ENCODE data around the gene USP9Y. TPM values are rescaled to one million over a fixed set of nuclear protein-coding genes. Genes with fewer than 3 reads are reported as not detected.
"Not testable (repeated sequence)": the region's sequence is repeated elsewhere in the genome, so short reads cannot be mapped to it uniquely, and the experiment has no call there.

USP9Y gene, protein sequence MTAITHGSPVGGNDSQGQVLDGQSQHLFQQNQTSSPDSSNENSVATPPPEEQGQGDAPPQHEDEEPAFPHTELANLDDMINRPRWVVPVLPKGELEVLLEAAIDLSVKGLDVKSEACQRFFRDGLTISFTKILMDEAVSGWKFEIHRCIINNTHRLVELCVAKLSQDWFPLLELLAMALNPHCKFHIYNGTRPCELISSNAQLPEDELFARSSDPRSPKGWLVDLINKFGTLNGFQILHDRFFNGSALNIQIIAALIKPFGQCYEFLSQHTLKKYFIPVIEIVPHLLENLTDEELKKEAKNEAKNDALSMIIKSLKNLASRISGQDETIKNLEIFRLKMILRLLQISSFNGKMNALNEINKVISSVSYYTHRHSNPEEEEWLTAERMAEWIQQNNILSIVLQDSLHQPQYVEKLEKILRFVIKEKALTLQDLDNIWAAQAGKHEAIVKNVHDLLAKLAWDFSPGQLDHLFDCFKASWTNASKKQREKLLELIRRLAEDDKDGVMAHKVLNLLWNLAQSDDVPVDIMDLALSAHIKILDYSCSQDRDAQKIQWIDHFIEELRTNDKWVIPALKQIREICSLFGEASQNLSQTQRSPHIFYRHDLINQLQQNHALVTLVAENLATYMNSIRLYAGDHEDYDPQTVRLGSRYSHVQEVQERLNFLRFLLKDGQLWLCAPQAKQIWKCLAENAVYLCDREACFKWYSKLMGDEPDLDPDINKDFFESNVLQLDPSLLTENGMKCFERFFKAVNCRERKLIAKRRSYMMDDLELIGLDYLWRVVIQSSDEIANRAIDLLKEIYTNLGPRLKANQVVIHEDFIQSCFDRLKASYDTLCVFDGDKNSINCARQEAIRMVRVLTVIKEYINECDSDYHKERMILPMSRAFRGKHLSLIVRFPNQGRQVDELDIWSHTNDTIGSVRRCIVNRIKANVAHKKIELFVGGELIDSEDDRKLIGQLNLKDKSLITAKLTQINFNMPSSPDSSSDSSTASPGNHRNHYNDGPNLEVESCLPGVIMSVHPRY (N-terminal part only)
- total RNA-seq (2014; rRNA removed; shearing (Covaris generic)), result 1.2 and 1.6 TPM in 2 replicates

DNA sequence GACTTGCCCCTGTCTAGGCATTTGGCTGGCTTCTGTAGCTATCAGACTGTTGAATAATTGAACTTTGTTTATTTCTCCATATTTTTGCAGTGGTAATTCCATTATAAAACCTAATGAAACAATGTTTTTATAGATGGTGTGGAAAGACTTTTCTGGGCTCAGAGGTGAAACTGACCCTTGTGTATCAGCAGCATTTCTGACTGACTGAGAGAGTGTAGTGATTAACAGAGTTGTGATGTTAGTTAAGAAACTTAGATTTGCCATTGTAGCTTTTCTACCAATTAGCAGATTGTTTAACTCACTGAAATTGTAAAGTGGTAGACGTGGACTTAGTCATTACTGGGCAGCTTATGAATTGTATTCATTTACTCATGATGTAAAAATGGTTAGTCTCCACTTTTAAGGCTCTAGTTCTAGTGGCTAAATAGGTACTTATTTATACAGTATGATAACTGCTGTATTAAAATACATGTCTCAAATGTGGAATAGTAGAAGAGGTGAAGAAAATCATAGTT is at the start of gene USP9Y:
USP9Y (plus strand) TSS at position 51 of the 515 bp plus-strand sequence. CDS start 8,217 bp downstream, outside the sequence.
- DNase-seq (ENCODE audit: low read depth), result no peak

- peak; percentile 53 for DNase-seq (ENCODE audit: low read depth)
Observed at GRCh38 chrY:12651621-12652036, 49.4 kb upstream of the USP9Y start.

GRCh38 chrY:12661745-12662681 is 39.0 kb upstream of the USP9Y start:
- peak; percentile 16 for DNase-seq (ENCODE audit: low read depth)

DNA sequence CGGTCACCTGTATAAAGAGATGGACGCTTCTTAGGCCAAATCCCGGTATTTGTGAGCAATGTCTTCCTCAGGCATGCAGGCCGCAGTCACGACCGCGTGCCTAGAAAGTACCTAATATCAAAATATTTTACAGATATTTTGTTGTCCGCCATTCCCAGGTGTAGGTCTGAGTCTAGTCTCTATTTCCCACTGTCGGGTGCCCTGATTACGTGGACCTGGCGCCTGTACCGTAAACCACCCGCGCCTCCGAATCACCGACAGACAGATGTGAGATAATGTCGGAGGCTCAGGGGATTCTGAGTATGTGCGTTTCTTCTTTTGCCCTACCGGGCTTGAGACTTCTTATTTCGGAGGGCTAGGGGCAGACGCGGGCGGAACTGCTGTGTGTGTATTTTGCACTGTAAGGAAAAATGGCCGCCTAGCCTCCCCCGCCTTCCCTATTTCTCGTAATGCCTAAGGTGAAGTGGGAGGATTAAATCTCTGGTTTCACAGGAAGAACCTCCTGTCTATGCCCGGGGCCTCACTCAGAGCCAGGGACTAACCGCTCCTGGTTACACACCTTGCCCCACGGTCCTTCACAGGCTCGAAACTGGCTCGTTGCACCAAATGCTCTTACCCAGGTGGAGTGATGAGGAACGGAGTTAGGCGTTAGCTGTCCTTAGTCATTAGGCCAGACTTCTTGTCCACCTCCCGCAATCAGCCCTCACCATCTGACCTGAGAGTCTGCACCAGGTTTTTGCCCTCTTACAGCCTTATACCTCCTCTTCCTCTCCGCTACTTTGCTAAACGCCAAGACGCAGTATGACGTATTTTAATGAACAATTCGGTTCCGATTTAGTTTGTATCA is 38.1 kb upstream of the USP9Y start:
- DNase-seq (ENCODE audit: low read depth), result peak; percentile 5

GRCh38 chrY:12663845-12664244 is 37.2 kb upstream of the USP9Y start:
- not testable (repeated sequence) for DNase-seq (ENCODE audit: low read depth)

GRCh38 chrY:12678111-12678510 is 22.9 kb upstream of the USP9Y start:
- DNase-seq (ENCODE audit: low read depth), result no peak

DNA sequence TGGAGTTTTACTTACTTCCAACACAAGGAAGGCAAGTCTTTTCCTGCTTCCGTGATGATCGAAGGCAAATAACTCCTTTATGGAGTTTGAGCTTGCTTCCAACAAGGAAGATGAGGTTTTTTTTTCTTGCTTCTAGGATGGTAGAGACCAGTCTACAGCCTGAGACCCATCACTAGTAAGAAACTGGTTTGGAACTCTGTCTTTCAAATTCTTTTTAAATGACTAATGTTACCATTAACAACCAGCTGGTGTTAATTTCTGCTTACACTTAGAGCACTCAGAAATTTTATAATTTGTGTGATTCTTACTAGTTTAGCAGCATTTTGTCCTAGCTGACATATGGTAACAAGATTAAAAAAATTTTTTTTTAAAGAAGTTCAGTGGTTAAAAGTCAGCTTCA is 19.5 kb upstream of the USP9Y start:
- no peak for DNase-seq (ENCODE audit: low read depth)

- peak; percentile 2 for DNase-seq (ENCODE audit: low read depth)
Observed at GRCh38 chrY:12688337-12688736, 12.7 kb upstream of the USP9Y start.

DNA sequence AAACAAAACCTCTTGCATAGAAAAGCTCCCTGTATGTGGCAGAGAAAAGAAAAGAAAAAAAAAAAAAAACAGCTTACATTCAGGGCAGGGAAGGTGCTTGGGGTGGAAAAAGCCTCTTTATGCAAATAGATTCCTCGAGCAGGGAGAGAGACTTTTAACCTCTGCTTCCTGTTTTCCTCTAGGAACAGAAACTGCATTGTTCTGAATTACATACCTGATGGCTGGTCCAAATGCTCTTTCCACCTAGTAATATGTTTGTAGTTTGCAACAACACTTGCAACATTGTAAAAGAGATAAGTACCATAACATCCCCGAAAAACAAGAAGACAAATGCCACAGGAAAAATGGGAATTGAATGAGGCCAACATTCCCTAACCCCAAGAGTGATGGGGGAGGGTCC is 944 bp upstream of the USP9Y start:
- no peak for DNase-seq (ENCODE audit: low read depth)

GRCh38 chrY:12702174-12702573 is 1.1 kb downstream of the USP9Y start:
- DNase-seq (ENCODE audit: low read depth), result peak; percentile 12

DNA sequence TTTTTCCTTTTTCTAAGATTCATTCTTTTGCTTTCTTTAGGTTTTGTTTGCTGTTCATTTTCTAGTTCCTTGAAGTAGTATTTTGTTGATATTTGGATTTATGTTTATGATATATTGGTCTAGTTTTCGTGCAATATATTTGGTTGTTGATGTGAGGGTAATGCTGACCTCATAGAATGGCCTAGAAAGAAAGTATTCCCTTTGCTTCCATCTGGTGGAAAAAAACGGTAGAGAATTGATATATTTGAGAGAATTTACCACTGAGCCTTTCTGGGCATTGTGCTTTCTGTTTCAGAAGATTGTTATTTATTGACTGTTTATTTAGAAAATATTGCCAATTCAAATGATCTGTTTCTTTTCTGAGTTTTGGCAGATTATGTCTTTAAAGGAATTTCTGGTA is 9.4 kb downstream of the USP9Y start:
- DNase-seq (ENCODE audit: low read depth), result no peak

DNA sequence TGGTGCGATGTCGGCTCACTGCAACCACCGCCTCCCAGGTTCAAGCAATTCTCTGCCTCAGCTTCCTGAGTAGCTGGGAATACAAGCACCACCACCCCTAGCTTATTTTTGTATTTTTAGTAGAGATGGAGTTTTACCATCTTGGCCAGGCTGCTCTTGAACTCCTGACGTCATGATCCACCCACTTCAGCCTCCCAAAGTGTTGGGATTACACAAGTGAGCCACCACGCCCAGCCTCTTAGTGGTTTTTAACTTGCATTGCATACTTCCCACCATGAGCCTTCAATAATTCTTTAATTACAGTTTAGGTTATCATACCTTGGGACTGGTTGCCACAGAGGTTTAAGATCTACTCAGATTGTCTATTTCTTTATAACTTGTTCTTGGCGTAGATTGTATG is 14.3 kb downstream of the USP9Y start:
- no peak for DNase-seq (ENCODE audit: low read depth)

GRCh38 chrY:12729746-12730145 is 28.7 kb downstream of the USP9Y start:
- DNase-seq (ENCODE audit: low read depth), result no peak

DNA sequence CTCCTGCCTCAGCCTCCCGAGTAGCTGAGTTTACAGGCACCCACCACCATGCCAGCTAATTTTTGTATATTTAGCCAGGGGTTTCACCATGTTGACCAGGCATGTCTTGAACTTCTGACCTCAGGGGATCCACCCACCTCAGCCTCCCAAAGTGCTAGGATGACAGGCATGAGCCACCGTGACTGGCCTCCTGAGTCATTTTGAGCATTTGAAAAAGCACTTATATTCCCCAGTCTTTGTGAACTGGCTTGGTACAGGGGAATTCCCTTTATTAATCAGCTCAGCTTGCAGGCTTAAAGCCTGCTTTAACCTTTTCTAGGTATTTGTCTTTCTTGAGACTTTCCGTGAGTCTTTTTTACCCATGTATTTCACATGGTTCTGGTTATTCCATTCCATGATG is 32.6 kb downstream of the USP9Y start:
- DNase-seq (ENCODE audit: low read depth), result peak; percentile 27

DNA sequence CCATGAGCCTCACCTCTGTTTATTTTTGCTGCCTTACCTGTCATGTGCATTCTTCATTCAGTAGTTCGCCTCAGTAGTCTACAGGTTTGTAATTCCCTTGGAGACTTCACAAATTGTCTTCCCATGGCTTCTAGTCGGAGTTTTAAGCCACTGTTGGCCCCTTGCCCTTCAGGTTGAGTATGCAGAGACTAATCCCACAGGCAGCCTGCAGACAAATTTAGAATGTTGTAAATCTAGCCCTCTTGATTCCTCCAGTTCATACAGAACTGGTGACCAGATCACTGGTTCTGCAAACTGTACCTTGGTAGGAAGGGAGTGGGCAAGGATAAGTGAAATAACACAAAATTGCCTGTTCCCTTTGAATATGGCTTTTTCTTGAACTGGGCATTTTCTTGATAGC is 33.0 kb downstream of the USP9Y start:
- DNase-seq (ENCODE audit: low read depth), result peak; percentile 5

DNA sequence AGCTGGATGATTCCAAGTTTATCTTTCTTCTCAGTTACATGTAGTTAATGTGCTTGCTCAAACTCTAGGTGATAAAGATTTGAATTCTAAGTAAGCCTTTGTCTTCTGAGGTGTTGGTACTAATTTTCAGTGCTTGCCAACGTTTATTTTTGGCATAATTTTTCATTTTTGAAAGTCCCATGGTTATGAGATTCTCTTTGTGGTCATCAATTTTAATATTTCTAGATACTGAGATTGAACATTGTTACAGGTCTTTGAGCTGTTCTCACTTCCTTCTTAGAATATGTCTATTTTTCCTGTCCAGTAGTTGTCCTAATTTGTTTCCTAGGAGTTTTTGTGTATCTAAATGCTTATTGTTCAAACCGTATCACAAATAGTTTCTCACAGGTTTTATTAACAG is 40.4 kb downstream of the USP9Y start:
- no peak for DNase-seq (ENCODE audit: low read depth)

GRCh38 chrY:12742725-12743124 is 41.7 kb downstream of the USP9Y start:
- no peak for DNase-seq (ENCODE audit: low read depth)

- DNase-seq (ENCODE audit: low read depth), result no peak
Observed at GRCh38 chrY:12744091-12744490, 43.1 kb downstream of the USP9Y start.

DNA sequence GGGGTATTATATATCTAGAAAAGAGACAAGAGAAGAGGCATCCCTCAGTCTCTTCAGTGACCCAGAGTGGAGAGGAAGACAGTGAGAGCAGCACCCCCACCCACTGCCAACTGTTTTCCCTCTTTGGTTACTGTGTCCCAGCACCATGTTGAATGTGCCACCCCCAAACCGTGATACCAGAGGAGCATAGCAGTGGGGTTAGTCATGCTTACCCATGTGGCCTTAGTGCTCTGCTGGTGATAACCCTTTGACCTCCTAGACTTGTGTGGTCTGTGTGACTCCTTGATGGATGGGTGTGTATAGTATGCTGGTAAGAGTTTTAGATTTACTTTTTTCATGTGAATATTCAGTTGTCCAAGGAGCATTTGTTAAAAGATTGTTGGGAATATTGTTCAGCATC is 48.3 kb downstream of the USP9Y start:
- no peak for DNase-seq (ENCODE audit: low read depth)

GRCh38 chrY:12752856-12753255 is 51.8 kb downstream of the USP9Y start:
- no peak for DNase-seq (ENCODE audit: low read depth)

Measured in M059J (cell line).